Smooth muscle cell (in vitro differentiated cells): ENCODE data around the gene FOXP1. TPM values are rescaled to one million over a fixed set of nuclear protein-coding genes. Genes with fewer than 3 reads are reported as not detected.

ENCODE experiments used
- DNase-seq: peaks from one replicate; lab custom pipeline; 2025; ENCODE audit not compliant: unreplicated experiment; lab: John Stamatoyannopoulos, UW
- H2AFZ ChIP-seq: fragments of 200-600 bp; sonication (generic); 2 replicates; pipeline ENCODE4 v1.6.0; 2016; ENCODE audit warnings: antibody characterized with exemption, low read depth, mild to moderate bottlenecking
- H3F3A ChIP-seq: fragments of 200-600 bp; sonication (generic); 2 replicates; pipeline ENCODE4 v1.6.0; 2017; ENCODE audit warnings: antibody characterized with exemption, low read depth
- H3K27ac ChIP-seq: fragments of 200-600 bp; sonication (generic); 2 replicates; pipeline ENCODE4 v1.5.1; 2016; ENCODE audit warnings: low read depth, mild to moderate bottlenecking
- H3K27me3 ChIP-seq: fragments of 200-600 bp; sonication (generic); 2 replicates; pipeline ENCODE4 v1.6.1; 2016; ENCODE audit warnings: low read depth, mild to moderate bottlenecking
- H3K36me3 ChIP-seq: fragments of 200-600 bp; sonication (generic); 2 replicates; pipeline ENCODE4 v1.5.1; 2016; ENCODE audit warnings: low read depth
- H3K4me1 ChIP-seq: fragments of 200-600 bp; sonication (generic); 2 replicates; pipeline ENCODE4 v1.5.1; 2016; ENCODE audit warnings: low read depth
- H3K4me2 ChIP-seq: fragments of 200-600 bp; sonication (generic); 2 replicates; pipeline ENCODE4 v1.6.0; 2016; ENCODE audit warnings: mild to moderate bottlenecking
- H3K4me3 ChIP-seq: fragments of 200-600 bp; sonication (generic); 2 replicates; pipeline ENCODE4 v1.5.1; 2016; ENCODE audit warnings: mild to moderate bottlenecking
- H3K79me2 ChIP-seq: fragments of 200-600 bp; sonication (generic); 2 replicates; pipeline ENCODE4 v1.6.0; 2016; ENCODE audit warnings: low read depth, mild to moderate bottlenecking
- H3K9ac ChIP-seq: fragments of 200-600 bp; sonication (generic); 2 replicates; pipeline ENCODE4 v1.6.0; 2016; ENCODE audit warnings: low read depth
- H3K9me3 ChIP-seq: fragments of 200-600 bp; sonication (generic); replicated peaks from 2 replicates; pipeline ENCODE4 v1.5.1; 2016; ENCODE audit warnings: low read depth
- H4K20me1 ChIP-seq: fragments of 200-600 bp; sonication (generic); 2 replicates; pipeline ENCODE4 v1.6.0; 2016; ENCODE audit warnings: low read depth
- WGBS: methylation state at CpG from one replicate; pipeline ENCODE4 v1.1.7; 2016; ENCODE audit warnings: low lambda C conversion rate; 5-methylcytosine and 5-hydroxymethylcytosine counted together
- polyA plus RNA-seq: library from polyadenylated mRNA; unstranded; fragments of >200 nt; fragmentation: Nextera tagmentation; extraction: Ambion mirVana; gene quantifications from 2 replicates; pipeline ENCODE4 v1.2.1, GENCODE V29; 2016
- total RNA-seq: library from RNA; depleted of rRNA; stranded (reverse); fragments of >200 nt; gene quantifications from 2 replicates; pipeline ENCODE4 v1.2.3, GENCODE V29; 2014
- TF ChIP-seq, protein P1 (sequence below): fragments of 200-600 bp; sonication (generic); IDR thresholded peaks from 2 replicates; pipeline ENCODE4 v1.5.1; 2017; ENCODE audit warnings: borderline replicate concordance, mild to moderate bottlenecking, antibody characterized with exemption; ENCODE audit not compliant: insufficient read depth, poor library complexity, severe bottlenecking

Gene FOXP1
- total and polyA plus RNA-seq, 2 experiments from 2014 or later = 40.9 to 68.0 TPM

DNA sequence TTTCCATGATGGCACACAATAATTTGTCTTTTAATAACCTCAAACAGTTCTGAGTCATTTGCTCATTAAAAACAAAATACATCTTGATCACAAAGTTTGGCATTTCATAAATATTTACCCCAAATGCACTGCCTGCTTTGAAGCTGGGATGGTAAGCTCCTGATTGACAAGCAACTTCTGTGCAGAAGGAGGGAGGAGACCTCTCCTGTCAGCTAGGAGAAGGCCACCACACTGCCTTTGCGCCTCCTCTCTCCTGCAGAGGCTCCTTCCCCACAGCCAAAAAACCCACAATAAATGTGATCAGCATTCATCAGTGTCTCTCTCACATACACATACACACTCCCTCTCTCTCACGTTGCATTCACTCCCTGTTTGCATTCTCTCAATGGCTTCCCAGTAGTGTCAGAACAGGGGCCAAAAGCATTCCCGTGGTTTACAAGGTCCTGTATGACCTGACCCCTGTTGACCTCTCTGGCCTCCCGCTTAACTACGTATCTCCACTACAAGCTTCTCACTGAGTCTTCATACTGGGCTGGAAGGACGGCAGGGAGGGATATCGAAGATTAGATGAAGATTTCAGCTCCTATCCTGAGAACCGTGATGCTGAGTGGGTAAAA is 216.4 kb downstream of the FOXP1 start:
- WGBS = 81% methylated on average over 8 of the region's 8 CpGs

DNA sequence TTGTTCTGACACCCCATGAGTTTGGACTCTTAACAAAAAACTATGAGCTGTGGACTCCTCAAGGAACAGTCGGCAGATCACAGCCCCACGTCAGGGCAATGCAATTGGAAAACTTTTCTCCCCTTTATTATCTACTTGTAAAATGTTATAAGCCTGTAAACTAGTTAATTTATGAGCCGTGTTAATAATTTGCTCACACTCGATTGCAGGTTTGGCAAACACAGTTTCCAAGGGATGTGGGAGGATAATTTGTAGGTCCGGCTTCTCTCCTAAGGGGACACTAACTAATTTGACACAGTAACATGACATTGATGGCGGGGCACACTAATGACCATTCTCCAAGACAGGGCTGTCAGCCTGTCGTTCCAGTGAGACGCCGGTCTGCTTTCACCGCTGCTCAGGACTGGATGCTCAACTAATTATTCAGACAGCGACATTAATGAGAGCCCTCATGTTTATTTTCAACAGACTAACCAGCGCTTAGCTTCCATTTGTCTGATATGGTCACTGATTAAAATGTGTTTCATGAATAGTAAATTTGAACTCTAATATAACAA is 222.1 kb downstream of the FOXP1 start:
- Histone ChIP-seq H3K27me3 (no peaks in the 10 kb centered on the region), H3K4me2 (no peak overlapping the region), H3K4me1 (peaks cover 2% of the 10 kb centered on the region), H3K9ac (no peak overlapping the region), H3K4me3 (no peak overlapping the region), H3K36me3 (no peaks in the 10 kb centered on the region), H3K79me2 (no peaks in the 10 kb centered on the region), H4K20me1 (peaks cover 5% of the 10 kb centered on the region), H2AFZ (no peak overlapping the region), H3K27ac (no peak overlapping the region), H3K9me3 (no peaks in the 10 kb centered on the region), H3F3A (no peaks in the 10 kb centered on the region)
- TF ChIP-seq, protein P1, sequence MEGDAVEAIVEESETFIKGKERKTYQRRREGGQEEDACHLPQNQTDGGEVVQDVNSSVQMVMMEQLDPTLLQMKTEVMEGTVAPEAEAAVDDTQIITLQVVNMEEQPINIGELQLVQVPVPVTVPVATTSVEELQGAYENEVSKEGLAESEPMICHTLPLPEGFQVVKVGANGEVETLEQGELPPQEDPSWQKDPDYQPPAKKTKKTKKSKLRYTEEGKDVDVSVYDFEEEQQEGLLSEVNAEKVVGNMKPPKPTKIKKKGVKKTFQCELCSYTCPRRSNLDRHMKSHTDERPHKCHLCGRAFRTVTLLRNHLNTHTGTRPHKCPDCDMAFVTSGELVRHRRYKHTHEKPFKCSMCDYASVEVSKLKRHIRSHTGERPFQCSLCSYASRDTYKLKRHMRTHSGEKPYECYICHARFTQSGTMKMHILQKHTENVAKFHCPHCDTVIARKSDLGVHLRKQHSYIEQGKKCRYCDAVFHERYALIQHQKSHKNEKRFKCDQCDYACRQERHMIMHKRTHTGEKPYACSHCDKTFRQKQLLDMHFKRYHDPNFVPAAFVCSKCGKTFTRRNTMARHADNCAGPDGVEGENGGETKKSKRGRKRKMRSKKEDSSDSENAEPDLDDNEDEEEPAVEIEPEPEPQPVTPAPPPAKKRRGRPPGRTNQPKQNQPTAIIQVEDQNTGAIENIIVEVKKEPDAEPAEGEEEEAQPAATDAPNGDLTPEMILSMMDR = no peak
- no peak for DNase-seq
- WGBS = 70% methylated on average over 12 of the region's 12 CpGs

More for the DNA sequence above, 216.4 kb downstream of the FOXP1 start:
- TF ChIP-seq, protein P1 = no peak
- Histone ChIP-seq H3K9ac (no peak overlapping the region), H3K79me2 (no peaks in the 10 kb centered on the region), H3K4me2 (no peak overlapping the region), H3K27ac (no peak overlapping the region), H3F3A (no peaks in the 10 kb centered on the region), H3K36me3 (no peaks in the 10 kb centered on the region), H3K4me1 (peaks cover 8% of the 10 kb centered on the region), H3K4me3 (no peak overlapping the region), H3K9me3 (no peaks in the 10 kb centered on the region), H2AFZ (no peak overlapping the region), H4K20me1 (peaks cover 18% of the 10 kb centered on the region), H3K27me3 (no peaks in the 10 kb centered on the region)
- no peak for DNase-seq

GRCh38 chr3:71360764-71361163 is 222.8 kb downstream of the FOXP1 start:
- Histone ChIP-seq H3K4me3 (no peak overlapping the region), H3K4me1 (no peaks in the 10 kb centered on the region), H3F3A (no peaks in the 10 kb centered on the region), H3K27ac (no peak overlapping the region), H4K20me1 (peaks cover 7% of the 10 kb centered on the region), H2AFZ (no peak overlapping the region), H3K4me2 (no peak overlapping the region), H3K27me3 (no peaks in the 10 kb centered on the region), H3K9me3 (no peaks in the 10 kb centered on the region), H3K36me3 (no peaks in the 10 kb centered on the region), H3K79me2 (no peaks in the 10 kb centered on the region), H3K9ac (no peak overlapping the region)
- 96% methylated on average over 2 of the region's 2 CpGs for WGBS
- TF ChIP-seq, protein P1 = no peak
- no peak for DNase-seq

DNA sequence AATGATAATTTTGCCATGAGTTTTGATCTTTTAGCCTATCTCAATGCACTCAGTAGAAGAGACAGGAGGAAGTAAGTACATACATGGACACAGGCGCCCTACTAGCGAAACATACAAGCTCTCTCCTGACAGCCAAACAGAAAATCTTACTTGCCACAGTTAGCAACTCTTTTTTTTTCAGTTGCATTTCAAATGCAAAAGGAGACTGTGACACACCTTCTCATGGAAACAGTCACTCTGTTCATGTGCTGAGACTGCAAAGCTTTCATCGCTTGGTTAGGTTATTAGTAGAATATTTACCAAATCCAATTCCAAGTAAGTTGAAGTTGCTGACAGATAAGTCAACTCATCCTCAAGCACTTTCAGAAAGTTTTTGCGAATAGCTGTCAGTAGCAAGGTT is 223.3 kb downstream of the FOXP1 start:
- Histone ChIP-seq H3K27me3 (no peaks in the 10 kb centered on the region), H3K9ac (no peak overlapping the region), H3K27ac (no peak overlapping the region), H3K9me3 (no peaks in the 10 kb centered on the region), H3F3A (no peaks in the 10 kb centered on the region), H4K20me1 (peaks cover 12% of the 10 kb centered on the region), H3K79me2 (no peaks in the 10 kb centered on the region), H3K36me3 (no peaks in the 10 kb centered on the region), H2AFZ (no peak overlapping the region), H3K4me1 (no peaks in the 10 kb centered on the region), H3K4me3 (no peak overlapping the region), H3K4me2 (no peak overlapping the region)
- TF ChIP-seq, protein P1 = no peak
- WGBS = 100% methylated on average over 4 of the region's 4 CpGs
- no peak for DNase-seq
